Glomerular visceral epithelial cell (primary cell): ENCODE data around the gene CRABP1.
"Not testable (repeated sequence)": the region's sequence is repeated elsewhere in the genome, so short reads cannot be mapped to it uniquely, and the experiment has no call there.

Experiments used
- DNase-seq: peaks from one replicate; pipeline ENCODE4 v3.0.0-alpha.2; 2016; ENCODE audit errors: extremely low spot score

The CRABP1 gene

DNA sequence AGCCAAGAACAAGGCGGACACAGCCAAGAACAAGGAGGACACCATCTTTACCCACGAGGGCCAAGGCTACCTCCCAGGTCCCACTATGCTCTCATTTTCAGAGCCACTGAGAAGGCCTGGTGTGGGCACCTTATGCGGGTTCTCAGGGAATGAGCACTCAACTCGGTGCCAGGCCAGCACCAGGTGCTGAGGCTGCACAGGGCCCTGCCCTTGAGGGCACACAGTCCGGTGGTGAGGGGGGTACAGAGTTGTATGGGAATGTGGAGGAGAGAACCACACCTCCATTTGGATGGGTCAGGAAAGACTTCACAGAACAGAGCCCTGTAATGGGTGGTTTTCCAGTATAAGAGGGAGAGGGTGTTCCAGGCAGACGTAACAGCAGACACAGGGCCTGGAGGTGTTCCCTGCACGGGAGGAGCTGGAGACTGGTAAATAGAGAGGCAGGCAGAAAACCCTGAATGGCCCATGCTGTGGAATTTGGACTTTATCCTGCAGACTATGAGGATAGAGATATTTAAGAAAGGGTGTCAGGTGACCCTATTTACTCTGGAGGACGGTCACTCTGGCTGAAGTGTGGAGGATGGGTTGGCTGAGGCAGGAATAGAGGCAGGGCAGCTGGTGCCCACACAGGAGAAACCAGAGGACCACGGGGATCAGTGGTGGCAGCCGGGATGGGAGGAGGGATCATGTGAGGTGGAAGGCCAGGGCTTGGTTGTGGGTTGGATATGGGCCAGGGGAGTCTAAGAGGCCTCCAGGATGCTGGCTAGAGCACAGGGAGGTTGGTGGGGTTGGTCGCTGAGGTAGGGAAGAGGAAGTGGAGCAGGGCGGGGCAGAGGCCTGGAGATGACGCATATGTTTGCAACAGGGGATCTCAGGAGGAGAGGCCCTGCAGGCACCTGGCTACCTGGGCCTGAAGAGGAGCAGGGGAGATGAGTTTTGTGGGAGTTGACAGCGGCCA lies 34.6 kb downstream of the CRABP1 start:
- peak; percentile 76 for DNase-seq

DNA sequence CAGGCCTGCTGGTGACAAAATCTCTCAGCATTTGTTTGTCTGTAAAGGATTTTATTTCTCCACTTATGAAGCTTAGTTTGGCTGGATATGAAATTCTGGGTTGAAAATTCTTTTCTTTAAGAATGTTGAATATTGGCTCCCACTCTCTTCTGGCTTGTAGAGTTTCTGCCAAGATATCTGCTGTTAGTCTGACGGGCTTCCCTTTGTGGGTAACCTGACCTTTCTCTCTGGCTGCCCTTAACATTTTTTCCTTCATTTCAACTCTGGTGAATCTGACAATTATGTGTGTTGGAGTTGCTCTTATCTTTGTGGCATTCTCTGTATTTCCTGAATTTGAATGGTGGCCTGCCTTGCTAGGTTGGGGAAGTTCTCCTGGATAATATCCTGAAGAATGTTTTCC lies 40.0 kb downstream of the CRABP1 start:
- not testable (repeated sequence) for DNase-seq

DNA sequence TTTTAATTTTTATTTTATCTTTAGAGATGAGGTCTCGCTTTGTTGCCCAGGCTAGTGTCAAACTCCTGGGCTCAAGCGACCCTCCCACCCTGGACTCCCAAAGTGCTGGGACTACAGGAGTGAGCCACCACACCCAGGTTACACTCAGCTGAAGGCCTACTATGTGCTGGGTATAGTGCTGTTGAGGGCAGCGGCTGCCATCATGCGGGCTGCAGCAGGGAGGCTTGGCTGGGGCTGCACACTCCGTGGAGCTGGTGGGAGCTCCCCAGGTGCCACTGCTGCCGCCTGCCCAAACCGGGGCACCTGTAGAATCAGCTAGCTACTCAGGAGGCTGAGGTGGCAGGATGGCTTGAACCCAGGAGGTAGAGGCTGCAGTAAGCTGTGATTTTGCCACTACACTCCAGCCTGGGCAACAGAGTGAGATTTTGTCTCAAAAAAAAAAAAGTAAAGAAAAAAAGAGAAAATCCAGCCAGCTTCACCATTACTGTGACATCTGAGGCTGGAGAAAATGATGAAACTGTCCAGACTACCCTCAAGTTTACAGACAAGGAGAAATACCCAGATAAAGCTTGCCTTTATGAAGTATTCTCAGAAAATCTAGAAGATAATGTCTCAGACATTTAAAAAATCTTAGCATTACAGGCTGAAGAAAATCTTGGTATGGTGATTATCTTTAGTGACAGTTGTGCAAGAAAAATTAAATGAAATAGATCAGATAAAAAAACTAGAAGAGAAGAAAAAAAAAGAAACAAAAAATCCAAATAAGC lies 42.1 kb downstream of the CRABP1 start:
- no peak for DNase-seq

DNA sequence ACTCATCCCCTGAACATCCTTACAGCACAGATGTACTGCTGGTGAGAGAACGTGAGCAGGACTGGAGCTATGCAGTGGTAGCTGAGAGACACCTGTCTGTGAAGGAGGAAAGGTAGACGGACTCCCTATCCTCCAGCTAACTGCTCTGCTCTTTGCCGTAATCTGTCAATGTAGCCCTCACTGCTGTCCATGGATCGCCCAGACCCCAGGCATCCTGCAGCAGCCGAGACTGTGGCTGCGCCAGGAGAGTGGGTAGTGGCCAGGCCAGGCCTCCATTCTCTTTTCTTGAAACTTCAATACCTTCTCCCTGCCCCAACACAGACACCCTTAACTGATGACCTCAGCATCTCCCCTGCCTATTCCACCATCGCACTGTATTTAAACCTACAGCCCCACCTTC lies 44.5 kb downstream of the CRABP1 start:
- no peak for DNase-seq

DNA sequence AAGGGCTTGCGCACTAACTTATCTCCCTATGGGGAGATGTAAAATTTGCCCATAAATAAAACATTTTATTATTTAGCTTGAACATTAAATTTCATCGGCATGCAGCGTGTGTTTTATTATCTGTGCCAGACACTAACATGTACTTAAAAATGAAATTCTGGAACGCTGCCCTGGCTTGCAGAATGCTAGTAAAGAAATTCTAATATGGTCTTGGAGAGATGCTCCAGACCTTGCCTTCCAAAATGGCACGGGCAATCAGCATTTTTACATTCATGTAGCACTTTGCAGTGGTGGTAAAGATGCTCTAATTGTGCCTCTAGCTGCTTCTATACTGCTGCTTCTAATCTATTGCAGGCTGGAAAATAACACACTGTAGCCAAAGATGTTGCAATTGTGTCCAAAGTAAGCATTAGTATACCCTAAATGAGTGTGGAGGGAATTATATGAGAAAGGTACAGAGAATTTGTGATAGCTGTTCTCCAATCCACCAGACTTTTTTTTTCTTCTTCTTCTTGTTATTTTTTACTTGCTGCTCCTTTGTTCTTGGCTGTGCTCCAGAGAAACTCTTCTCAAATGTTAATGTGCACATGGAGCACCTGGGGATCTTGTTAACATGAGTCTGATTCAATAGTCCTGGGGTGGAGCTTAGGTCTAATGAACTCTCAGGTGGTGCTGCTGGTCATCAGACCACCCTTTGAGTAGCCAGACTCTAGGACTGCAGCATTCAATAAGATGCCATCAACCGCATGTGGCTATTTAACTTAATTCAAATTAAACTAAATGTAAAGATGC lies 47.3 kb downstream of the CRABP1 start:
- no peak for DNase-seq

DNA sequence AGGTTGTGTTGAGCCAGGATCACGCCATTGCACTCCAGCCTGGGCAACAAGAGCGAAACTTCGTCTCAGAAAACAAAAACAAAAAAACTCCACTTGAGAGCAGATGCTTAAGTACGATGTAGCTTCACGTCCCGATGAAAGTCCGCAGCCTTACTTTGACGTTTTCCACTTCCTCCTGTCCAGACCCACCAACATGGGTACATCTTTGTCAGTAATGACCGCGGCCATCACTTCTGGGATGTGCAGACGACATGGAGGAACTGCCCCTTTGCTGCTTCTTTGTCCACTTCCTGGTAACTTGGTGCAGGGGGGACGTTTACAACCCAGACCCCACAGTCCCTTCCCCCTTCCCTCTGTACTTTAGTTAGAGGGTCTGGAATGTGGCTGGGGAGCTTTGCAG lies 48.7 kb downstream of the CRABP1 start:
- no peak for DNase-seq

DNA sequence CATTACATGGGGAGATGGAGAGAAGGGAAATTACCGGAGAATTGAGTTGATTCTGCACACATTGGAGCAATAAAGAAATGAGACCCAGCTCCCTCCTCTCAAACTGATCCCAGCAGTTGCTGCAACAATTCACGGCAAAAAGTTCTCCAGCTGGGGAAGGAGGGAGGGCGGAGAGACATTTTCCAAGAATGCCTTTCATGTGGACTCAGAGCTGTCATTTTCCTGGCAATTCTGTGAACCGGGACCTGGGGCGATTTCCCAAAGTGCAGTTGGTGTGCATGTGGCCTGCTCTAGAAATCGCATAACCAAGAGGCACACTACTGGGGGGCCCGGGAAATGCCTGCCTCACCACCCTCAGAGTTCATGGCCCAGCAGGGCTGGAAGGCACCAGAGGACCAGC lies 49.2 kb downstream of the CRABP1 start:
- DNase-seq = no peak

DNA sequence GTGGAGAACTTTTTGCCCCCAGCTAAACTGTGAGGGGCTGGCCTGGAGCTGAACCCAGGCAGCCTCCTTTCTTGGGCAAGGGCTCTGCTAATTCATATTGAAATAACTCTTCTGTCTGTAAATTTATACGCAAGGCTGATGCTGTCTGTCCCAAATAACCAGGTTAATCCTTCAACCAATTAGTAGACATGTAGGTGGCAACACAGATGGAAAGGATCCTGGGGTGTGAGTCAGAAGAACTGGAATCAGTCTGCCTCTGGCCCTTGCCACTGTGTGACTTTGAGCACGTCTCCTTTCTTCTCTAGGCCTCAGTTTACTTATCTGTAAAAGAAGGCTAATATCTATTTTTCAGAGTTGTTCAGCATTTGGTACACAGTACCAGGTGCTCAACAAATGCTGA lies 49.6 kb downstream of the CRABP1 start:
- no peak for DNase-seq

DNA sequence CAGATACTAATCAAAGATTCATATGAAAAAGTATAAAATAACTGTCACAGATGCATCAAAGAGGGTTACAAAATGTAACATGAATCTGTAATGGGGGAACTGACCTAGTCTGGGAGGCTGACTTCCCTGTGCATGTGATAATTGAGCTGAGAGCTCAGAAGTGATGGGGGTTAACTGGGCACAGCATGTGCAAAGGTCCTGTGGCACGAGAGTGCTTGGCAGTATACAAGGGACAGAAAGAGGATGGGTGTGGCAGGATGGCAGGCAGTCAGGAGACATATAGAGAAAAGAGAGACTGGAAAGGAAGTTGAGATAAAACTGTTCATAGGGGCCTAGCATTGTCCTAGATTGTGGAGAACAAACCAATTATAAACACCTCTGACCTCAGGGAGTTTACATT lies 50.1 kb downstream of the CRABP1 start:
- DNase-seq = no peak

DNA sequence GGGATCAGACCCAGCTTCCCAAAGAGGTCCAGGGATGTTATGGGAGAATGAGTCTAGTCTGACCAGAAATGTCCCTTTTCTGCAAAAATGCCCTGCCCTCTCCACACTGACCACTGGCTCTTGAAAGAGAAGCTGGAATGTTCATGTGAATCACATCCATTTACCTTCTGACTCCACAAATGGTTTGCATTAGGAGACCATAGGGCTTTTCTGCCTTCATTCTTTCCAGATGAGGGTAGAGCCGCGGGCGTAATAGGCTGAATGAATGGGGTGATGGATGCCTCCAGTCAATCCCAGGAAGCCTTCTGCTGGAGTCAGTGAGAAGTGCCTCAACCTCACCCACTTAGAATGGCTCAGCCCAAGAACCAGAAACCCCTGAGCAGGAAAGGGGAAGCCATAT lies 50.7 kb downstream of the CRABP1 start:
- DNase-seq = no peak

DNA sequence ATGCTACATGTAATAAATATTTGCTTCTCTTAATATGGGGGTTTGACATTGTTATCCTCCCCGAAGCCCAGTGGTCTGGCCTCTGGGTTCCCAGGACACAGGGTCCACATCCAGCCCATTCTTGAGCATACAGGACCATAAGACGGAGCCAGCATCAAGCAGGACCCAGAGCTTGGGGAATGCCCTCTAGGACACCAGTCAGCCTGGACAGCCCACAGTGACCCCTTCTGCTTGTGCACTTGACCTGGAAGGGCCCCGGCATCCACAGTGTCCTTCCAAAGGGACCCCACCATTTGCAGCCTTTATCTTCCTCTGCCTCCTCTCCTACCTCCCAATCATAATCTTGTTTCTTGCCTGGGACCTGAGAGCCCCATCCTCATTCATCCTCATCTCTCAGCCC lies 51.6 kb downstream of the CRABP1 start:
- DNase-seq = no peak

DNA sequence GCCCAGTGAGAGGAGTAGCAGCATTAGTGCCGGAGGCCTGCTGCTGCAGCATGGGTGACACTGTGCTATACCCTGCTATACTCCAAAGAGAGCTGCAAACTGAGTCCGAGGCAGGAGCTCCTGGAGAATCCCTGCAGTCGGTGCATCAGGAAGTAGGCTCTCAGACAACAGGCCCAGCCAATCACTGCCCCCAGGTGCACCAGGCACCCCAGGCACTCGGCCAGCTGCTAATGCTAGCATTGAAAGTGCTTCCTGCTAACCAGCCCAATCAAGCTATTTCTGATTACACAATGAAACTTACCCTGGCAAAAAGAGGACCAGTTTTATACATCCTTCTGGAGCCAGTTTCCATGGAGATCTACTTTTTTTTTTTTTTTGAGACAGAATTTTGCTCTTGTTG lies 52.3 kb downstream of the CRABP1 start:
- no peak for DNase-seq

DNA sequence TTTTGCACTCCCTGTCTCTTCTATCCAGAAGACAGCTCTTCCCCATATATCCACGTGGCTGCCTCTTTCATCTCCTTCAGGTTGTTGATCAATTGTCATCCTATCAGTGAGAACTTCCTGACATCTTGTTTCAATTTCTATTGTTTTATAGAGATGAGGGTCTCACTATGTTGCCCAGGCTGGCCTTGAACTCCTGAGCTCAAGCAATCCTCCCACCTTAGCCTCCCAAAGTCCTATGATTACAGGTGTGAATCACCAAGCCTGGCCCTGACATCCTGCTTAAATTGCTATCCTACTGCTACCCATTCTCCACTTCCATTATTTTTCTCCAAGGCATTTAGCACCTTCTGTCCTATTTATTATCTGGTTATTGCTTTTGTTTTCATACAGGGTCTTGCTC lies 53.0 kb downstream of the CRABP1 start:
- DNase-seq = no peak

DNA sequence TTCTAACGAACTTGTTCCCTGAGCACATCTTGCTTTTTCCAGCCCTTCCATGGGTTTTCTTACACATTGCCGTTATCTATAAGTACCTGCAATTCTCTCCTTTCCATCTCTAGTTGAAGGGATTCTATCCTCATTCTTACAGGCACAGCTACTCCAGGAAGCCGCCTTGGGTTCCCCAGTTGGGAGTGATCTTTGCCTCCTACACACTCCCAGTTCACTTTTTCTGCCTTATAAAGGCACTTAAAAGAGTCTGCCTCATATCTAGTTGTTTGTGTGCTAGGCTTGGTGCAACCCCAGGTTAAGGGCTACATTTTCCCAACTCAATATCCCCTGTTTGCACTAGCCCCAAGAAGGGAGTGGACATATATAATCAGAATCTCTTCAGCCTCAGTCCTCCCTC lies 53.9 kb downstream of the CRABP1 start:
- no peak for DNase-seq

DNA sequence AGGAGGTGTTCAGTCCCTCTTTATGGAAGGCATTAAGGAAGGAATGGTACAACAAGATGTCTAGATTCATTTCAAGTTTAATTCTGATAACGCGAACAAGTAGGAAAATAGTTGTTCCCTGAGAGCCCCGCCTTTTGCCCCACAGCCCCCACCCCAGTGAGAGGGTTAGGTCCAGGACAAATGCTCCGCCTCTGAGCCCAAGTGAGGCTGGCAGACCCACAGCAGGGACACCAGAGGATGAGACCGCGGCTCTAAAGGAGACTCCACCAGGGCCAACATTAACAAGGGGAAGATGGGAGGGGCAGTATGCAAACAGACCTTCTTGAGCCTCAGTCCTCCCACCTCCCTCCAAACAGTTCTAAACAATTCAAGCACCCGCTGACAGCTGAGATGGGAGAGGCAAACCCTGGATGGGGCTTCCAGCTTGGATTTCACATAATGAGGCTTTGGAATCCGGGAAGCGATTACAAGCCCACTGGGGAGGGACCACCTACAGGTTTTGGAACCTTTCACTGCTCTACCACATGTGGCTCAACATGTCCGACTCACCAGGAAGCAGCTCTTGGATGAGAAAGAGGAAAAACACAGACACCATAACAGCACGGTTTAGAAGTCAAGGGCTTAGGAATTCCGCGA lies 54.9 kb downstream of the CRABP1 start:
- DNase-seq = no peak

DNA sequence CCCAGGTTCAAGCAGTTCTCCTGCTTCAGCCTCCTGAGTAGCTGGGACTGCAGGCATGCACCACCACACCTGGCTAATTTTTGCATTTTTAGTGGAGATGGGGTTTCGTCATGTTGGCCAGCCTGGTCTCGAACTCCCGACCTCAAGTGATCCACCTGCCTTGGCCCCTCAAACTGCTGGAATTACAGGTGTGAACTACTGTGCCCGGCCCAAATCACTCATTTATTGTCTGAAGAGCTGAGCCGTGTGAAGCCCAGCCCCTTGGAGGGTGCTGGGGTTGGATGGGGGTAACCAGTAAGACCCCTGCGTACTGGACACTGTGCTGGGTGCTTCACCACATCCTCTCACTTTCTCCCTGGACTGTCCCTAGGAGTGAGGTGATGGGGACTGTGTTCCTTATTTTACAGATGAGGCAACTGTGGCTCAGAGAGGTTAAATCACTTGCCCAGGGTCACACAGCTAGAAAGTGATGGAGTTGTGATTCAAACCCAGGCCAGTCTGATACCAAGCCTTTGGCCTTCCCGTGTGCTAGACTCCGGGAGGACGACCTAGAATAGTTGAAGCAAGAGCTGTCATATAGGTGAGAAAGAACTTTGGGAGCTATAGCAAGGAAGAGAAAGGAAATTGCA lies 56.1 kb downstream of the CRABP1 start:
- DNase-seq = no peak

DNA sequence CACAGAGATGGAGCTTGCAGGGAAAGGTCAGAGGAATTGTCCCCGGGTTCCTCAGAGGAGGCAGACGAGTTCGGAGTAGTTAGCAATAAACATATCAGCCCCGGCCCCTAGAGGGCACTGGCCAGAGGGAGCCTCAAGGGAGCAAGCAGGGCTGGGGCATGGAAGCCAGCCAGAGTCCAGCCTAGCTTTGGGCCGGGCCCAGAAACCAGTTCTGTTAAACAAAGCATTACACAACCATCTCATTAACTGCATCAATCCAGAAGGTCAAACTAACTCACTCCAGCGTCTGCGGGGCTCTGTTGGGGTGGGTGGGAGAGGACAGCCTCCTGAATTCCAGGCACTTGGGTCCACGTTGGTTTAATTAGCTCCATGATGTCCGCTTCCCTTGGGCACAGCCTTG lies 56.8 kb downstream of the CRABP1 start:
- no peak for DNase-seq

DNA sequence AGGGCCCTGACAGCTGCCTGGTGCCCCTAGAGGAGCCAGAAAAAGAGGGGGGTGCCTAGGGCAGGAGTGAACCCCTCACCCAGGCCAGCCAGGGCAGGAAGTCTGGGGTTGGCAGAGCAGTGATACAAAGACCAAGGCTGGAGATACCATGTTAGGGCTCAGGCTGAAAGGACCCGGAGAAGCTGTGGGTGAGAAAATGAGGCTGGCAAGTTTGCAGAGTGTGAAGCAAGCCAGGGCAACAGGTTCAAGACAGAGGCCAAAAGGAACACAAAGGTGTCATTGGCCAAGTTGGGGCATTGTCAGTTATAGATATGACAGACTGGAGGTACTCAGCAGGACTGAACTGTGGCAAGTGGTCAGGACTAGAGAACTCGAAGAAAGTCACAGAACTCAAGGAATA lies 57.2 kb downstream of the CRABP1 start:
- no peak for DNase-seq
